ENCODE results near the gene ORMDL1.
A peak's percentile ranks its signal among the peaks of the same experiment; 100 is the strongest.
"Not testable (repeated sequence)": the region's sequence is repeated elsewhere in the genome, so short reads cannot be mapped to it uniquely, and the experiment has no call there.

Gene ORMDL1

DNA sequence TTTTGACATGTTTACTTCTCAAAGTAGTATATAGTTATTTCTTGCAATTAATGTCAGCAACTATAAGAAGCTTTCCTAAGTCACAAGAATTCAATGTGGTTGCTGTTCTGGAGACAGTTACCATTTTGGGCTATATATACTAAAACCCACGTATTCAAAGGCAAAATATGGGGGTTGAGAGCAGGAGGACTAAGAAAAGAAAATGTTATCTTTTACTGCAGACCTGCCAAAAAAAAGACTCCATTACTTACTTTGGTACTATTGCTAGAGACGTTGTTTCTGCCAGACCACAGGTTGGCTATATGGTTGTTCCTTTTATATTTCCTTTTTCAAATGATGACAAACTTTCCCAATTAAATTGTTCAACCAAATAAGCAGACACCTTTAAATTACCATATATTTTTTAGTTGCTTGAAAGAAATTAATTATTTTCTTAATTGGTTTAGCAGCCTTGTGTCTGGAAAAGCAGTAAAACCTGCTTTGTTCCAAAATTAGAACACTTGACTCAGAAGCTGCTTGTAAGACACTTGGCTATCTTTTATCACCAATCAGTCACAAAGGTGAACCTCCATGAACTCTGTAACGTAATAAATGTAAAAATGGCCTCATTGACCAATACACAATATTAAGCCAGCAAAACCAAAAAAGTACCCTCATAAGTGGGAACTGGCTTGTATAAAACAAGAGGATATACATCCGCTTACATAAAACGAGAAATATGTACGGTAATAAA, 13.4 kb downstream of the ORMDL1 start:
- DNase-seq: no peak

GRCh38 chr2:189763908-189764661, 20.1 kb downstream of the ORMDL1 start:
- DNase-seq: no peak

DNA sequence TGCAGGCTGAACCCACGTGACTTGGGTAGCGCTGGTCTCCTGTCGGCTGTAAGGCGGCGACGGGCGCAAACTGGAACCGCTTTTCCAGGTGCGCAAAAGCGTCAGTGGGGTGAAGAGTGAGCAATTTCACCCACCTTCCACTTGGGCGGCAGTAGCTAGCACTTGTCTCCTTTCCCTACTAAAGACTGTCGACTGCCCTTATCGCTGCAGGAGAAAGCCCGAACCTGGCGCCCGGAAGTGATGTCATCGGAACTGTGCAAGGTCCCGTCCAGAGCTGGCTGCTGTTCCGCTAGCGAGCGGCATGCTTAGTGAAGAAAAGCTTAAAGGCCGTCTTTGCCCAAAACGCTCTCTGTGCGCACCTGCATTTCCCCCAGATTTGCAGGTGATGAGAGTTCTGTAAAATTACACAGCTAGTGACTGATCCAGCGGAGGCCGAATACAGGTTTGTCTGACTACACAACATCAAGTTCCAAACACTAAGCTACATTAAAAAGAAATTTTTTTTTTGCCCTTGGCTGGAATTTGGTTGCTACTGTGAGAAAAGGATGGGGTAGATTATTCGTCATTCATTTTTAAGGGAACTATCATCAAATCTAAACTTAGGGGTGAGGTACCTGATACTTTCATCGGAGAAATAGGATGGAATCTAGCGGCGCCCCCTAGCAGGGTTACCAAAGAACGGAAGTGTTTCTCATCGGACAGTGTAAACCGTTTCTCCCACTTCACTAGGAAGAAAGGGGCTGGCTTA, 21.4 kb downstream of the ORMDL1 start, which contains the start of gene OSGEPL1:
OSGEPL1 (minus strand) TSS at position 242 of the 748 bp plus-strand sequence. CDS start 1,152 bp downstream, outside the sequence.
- peak; percentile 87 for DNase-seq

DNA sequence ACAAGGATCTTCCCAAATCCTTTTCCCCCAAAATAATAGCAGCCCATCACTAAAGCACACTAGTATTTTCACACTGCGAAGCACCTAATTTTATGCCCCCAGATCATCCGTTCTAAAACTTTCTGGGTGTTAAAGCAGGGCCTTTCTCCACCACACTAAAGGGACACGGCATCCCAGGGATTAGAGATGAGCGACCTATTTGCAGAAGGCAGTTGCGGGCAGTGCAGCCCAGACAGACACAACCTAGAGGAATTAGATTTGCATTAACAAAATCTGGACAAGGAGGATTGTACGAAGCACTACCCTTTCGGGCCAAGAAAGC, 21.9 kb downstream of the ORMDL1 start:
- DNase-seq: no peak

DNA sequence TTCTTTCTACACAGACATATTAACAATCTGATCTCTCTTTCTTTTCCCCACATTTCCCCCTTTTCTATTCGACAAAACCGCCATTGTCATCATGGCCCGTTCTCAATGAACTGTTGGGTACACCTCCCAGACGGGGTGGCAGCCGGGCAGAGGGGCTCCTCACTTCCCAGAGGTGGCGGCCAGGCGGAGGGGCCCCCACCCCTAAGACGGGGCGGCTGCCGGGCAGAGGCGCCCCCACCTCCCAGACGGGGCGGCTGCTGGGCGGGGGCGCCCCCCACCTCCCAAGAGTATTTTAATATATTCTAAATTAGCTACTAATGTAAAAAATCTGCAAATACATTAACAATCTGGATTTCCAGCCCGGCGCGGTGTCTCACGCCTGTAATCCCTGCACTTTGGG, 24.0 kb downstream of the ORMDL1 start:
- not testable (repeated sequence) for DNase-seq

- no peak for DNase-seq
Observed at GRCh38 chr2:189756311-189756952, 27.7 kb downstream of the ORMDL1 start.

DNA sequence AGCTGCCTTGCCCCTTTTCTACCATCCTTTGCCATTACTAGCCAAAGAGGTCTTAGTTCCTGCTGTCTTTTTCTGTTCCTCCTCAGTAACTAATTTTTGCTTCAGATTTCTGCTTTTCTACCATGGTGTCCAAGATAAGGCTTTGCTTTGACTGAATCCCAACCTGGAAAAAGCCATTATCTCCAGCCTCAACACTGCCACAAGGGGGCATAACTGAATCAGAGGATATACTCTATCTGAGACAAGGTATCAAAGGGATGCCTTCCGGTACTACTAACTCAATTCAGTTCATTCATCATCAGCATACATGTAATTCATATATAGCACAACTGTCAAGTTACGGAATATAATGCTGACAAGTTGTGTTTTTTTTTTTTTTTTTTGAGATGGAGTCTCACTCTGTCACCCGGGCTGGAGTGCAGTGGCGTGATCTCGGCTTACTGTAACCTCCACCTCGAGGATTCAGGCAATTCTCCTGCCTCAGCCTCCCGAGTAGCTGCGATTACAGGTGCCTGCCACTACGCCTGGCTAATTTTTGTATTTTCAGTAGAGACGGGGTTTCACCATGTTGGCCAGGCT, 33.0 kb downstream of the ORMDL1 start:
- DNase-seq: peak; percentile 27

- DNase-seq: no peak
Observed at GRCh38 chr2:189729430-189729829, 54.7 kb downstream of the ORMDL1 start.

GRCh38 chr2:189726849-189727248, 57.3 kb downstream of the ORMDL1 start:
- no peak for DNase-seq

- no peak for DNase-seq
Observed at GRCh38 chr2:189726271-189726670, 57.9 kb downstream of the ORMDL1 start.

DNA sequence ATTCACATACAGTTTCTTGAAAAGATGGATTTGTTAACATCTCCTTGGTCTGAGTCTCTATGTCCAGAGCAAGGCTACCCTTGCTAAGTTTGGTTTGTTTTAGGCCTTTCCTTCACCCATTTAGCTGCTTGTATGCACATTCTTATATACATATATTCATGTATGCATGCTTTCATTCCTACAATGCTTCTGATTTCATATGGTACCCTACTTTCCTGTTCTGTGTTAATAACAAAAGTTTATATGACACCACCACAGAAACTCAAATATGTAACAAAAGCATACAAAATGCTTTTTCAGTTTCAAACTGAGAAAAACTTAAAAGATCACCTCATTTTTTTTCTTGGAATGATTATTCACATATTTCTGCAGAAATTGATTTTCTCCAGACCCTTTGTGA, 60.9 kb downstream of the ORMDL1 start:
- DNase-seq: no peak

Measured in activated T-cell treated with anti-CD3 and anti-CD28 coated beads for 4 hours (primary cell).